ENCODE results near the gene TMEM190.

The TMEM190 gene

DNA sequence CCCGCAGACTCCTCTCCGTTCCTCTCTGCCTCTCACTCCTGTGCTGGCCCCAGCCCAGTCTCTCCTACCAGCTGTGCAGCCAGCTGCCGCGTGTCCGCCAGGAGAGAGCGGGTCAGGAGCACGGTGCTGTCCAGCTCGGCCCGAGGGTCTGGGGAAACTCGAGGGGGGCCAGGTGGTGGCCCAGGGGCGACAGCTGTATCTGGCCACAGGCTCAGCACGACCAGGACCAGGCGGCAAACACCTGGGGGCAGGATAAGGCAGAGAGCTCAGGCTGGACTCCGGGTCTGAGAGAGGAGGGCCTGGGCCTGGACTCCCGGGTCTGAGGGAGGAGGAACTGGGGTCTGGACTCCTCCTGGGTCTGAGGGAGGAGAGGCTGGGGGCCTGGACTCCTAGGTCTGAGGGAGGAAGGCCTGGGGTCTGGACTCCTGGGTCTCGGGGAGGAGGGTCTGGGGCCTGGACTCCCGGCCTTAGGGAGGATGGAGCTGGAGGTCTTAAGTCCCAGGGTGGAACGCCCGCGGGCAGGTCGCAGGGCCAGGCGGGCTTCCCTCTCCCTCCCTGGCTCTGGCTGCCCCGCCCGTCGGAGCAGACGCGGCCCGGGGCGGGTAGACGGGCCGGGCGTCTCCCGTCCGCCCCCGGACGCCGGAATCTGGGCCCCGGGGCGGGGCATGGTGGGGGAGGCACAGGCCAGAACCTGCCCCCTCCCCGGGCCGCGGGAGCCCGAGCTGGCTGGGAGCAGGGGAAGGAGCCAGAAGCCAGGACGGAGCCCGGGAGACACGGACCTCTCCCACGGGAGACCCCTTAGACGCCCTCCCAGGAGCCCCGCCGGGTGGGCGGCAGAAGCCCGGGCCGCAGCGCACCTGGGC is 7.7 kb upstream of the TMEM190 start:
- peak overlapping the region; percentile 74 for H3K18ac ChIP-seq (ENCODE audit: low read length)
- no CpG with 5 or more reads among the region's 54 CpGs for WGBS (ENCODE audit: extremely low coverage, insufficient coverage, insufficient read length)
- no peaks in the 10 kb centered on the region for H3K9me3 ChIP-seq (ENCODE audit: insufficient read depth, low read depth, low read length)
- peak overlapping the region; percentile 52 for H3K9ac ChIP-seq (ENCODE audit: low read length)
- H3K36me3 ChIP-seq (ENCODE audit: control insufficient read depth in 1 of 2, insufficient read depth in 2 of 2, low read length in 2 of 2), result peaks cover 21 to 25% of the 10 kb centered on the region in 2 experiments
- peak overlapping the region; percentile 62 for H3K14ac ChIP-seq (ENCODE audit: low read length)
- H3K27me3 ChIP-seq (ENCODE audit: insufficient read depth, low read length), result no peaks in the 10 kb centered on the region
- H2BK120ac ChIP-seq (ENCODE audit: insufficient read depth, low read length, poor library complexity), result peak overlapping the region; percentile 33
- peak in 1 of 2 donors; percentile 55 for DNase-seq
- peak overlapping the region; percentile 53 for H2BK12ac ChIP-seq (ENCODE audit: low read length)
- peak overlapping the region; percentile 67 for H4K8ac ChIP-seq (ENCODE audit: low read depth, low read length)
- H3K4me3 ChIP-seq (ENCODE audit: low read depth, low read length), result peak overlapping the region; percentile 70
- H3K79me2 ChIP-seq (ENCODE audit: control insufficient read depth, insufficient read depth, low read length, poor library complexity), result peaks cover 14% of the 10 kb centered on the region
- peak overlapping the region; percentile 0 for H3K4ac ChIP-seq (ENCODE audit: low read depth, low read length)
- H2BK5ac ChIP-seq (ENCODE audit: low read depth, low read length, poor library complexity), result peak overlapping the region; percentile 50
- H3K27ac ChIP-seq (ENCODE audit: low read depth, low read length), result peak overlapping the region; percentile 72
- peak overlapping the region; percentile 6 for H2AK5ac ChIP-seq (ENCODE audit: low read length)
- H4K12ac ChIP-seq (ENCODE audit: low read depth, low read length), result peak overlapping the region; percentile 0
- peak overlapping the region; percentile 32 for H2AFZ ChIP-seq (ENCODE audit: insufficient read depth, low read length, poor library complexity)
- H3K79me1 ChIP-seq (ENCODE audit: low read length), result peaks cover 39% of the 10 kb centered on the region
- peak overlapping the region; percentile 72 for H4K91ac ChIP-seq (ENCODE audit: low read depth, low read length)
- H3K23ac ChIP-seq (ENCODE audit: low read length), result no peak overlapping the region
- H3K4me2 ChIP-seq (ENCODE audit: low read length), result peak overlapping the region; percentile 60
- peaks cover 29 to 34% of the 10 kb centered on the region in 2 experiments for H3K4me1 ChIP-seq (ENCODE audit: control insufficient read depth in 1 of 2, insufficient read depth in 2 of 2, low read length in 2 of 2)

DNA sequence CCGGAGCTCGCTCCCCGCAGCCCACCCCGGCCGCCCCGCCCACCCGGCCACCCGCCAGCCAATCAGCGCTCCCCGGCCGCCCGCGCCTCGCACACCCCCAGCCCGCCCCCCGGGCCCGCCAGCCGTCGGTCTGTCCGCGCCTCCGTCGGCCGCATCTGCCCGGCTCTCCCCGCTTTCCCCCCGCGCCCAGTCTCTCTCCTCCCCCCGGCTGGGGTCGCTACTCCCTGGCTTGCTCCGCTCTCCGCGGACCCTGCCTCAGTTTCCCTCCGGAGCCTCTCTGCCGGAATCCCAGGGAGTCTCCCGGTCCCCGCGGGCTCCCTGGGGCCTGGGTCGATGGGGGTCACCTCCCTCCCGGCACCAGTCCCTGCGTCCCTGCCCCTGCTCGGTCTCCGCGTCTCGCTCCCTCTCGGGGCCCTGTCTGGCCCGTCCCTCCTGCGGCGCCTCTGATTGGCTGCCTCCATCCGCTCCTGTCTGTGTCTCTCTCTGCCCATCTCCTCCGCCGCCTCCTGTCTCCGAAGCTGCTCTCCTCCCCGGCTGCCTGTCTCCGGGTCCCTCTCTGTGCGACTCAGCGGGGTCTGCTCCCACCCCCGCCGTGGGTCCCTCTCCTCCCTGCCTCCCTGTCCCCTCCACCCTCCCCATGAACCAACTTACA is 6.8 kb upstream of the TMEM190 start:
- Histone ChIP-seq H4K12ac (ENCODE audit: low read depth, low read length) (peak overlapping the region; percentile 63), H3K18ac (ENCODE audit: low read length) (peak overlapping the region; percentile 96), H3K4me2 (ENCODE audit: low read length) (peak overlapping the region; percentile 70), H4K8ac (ENCODE audit: low read depth, low read length) (peak overlapping the region; percentile 64), H3K79me2 (ENCODE audit: control insufficient read depth, insufficient read depth, low read length, poor library complexity) (peaks cover 15% of the 10 kb centered on the region), H3K79me1 (ENCODE audit: low read length) (peaks cover 42% of the 10 kb centered on the region), H3K27me3 (ENCODE audit: insufficient read depth, low read length) (no peaks in the 10 kb centered on the region), H3K14ac (ENCODE audit: low read length) (peak overlapping the region; percentile 92), H2AFZ (ENCODE audit: insufficient read depth, low read length, poor library complexity) (peak overlapping the region; percentile 56), H2BK120ac (ENCODE audit: insufficient read depth, low read length, poor library complexity) (peak overlapping the region; percentile 89), H3K27ac (ENCODE audit: low read depth, low read length) (peak overlapping the region; percentile 91), H3K9ac (ENCODE audit: low read length) (peak overlapping the region; percentile 57), H3K9me3 (ENCODE audit: insufficient read depth, low read depth, low read length) (no peaks in the 10 kb centered on the region), H3K36me3 (ENCODE audit: control insufficient read depth in 1 of 2, insufficient read depth in 2 of 2, low read length in 2 of 2) (peaks cover 21 to 25% of the 10 kb centered on the region in 2 experiments), H3K4ac (ENCODE audit: low read depth, low read length) (peak overlapping the region; percentile 71), H3K23ac (ENCODE audit: low read length) (no peak overlapping the region), H4K91ac (ENCODE audit: low read depth, low read length) (peak overlapping the region; percentile 95), H2AK5ac (ENCODE audit: low read length) (peak overlapping the region; percentile 80), H3K4me1 (ENCODE audit: control insufficient read depth in 1 of 2, insufficient read depth in 2 of 2, low read length in 2 of 2) (peaks cover 35 to 41% of the 10 kb centered on the region in 2 experiments), H3K4me3 (ENCODE audit: low read depth, low read length) (peak overlapping the region; percentile 73), H2BK5ac (ENCODE audit: low read depth, low read length, poor library complexity) (peak overlapping the region; percentile 94), H2BK12ac (ENCODE audit: low read length) (peak overlapping the region; percentile 42)
- DNase-seq, result peak in 1 of 2 donors; percentile 51
- no CpG with 5 or more reads among the region's 59 CpGs for WGBS (ENCODE audit: extremely low coverage, insufficient coverage, insufficient read length)

DNA sequence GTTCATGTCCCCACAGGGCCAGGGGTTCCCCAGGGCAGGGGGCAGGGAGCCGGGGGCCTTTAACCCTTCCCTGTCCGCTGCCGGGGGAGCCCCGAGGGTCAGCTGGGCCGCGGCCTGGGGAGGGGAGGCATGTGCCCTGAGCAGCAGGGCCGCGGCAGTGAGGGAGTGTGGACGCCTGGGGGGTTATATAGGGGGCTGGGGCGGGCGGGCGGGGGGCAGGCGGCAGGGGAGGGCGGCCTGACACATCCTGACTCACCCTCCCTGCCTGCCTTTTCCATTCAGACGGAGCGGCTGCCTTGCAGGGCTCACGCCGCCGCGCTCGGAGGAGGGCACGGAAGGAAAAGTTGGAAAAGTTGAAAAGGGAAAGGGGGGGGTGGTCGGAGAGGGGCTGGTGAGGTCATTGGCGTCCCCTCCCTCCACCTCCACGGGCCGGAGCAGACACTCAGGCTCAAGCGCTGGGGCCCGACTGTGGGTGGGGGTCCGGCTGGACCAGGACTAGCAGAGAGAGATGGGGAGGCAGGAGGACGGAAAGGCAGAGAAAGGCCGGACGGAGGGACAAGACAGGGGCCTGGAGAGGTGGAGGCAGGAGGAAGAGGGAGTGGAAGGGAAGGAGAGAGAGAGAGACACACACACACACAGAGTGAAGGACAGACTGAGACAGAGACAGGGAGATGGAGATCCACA is 6.2 kb upstream of the TMEM190 start, which contains the start of gene IL11:
Gene IL11, minus strand, starts transcription at position 159 of the 684 bp plus-strand sequence. Its CDS starts 153 bp downstream, at position 6.
- H2BK12ac ChIP-seq (ENCODE audit: low read length), result peak within 1 kb of the TSS; percentile 72
- H3K36me3 ChIP-seq (ENCODE audit: control insufficient read depth in 1 of 2, insufficient read depth in 2 of 2, low read length in 2 of 2), result peaks cover 20 to 23% of the 10 kb centered on the region in 2 experiments
- peak within 1 kb of the TSS; percentile 56 for H2AFZ ChIP-seq (ENCODE audit: insufficient read depth, low read length, poor library complexity)
- peak within 1 kb of the TSS; percentile 57 for H3K9ac ChIP-seq (ENCODE audit: low read length)
- WGBS (ENCODE audit: extremely low coverage, insufficient coverage, insufficient read length), result no CpG with 5 or more reads among the region's 32 CpGs
- no peak for DNase-seq
- peak within 1 kb of the TSS; percentile 96 for H3K18ac ChIP-seq (ENCODE audit: low read length)
- H2AK5ac ChIP-seq (ENCODE audit: low read length), result peak within 1 kb of the TSS; percentile 93
- H3K4ac ChIP-seq (ENCODE audit: low read depth, low read length), result peak within 1 kb of the TSS; percentile 71
- no peaks in the 10 kb centered on the region for H3K27me3 ChIP-seq (ENCODE audit: insufficient read depth, low read length)
- H4K91ac ChIP-seq (ENCODE audit: low read depth, low read length), result peak within 1 kb of the TSS; percentile 95
- H3K4me1 ChIP-seq (ENCODE audit: control insufficient read depth in 1 of 2, insufficient read depth in 2 of 2, low read length in 2 of 2), result peaks cover 35 to 41% of the 10 kb centered on the region in 2 experiments
- H3K14ac ChIP-seq (ENCODE audit: low read length), result peak within 1 kb of the TSS; percentile 92
- H3K79me2 ChIP-seq (ENCODE audit: control insufficient read depth, insufficient read depth, low read length, poor library complexity), result peaks cover 15% of the 10 kb centered on the region
- peak within 1 kb of the TSS; percentile 88 for H4K8ac ChIP-seq (ENCODE audit: low read depth, low read length)
- H3K23ac ChIP-seq (ENCODE audit: low read length), result no peak within 1 kb of the TSS
- peak within 1 kb of the TSS; percentile 91 for H3K27ac ChIP-seq (ENCODE audit: low read depth, low read length)
- no peaks in the 10 kb centered on the region for H3K9me3 ChIP-seq (ENCODE audit: insufficient read depth, low read depth, low read length)
- peak within 1 kb of the TSS; percentile 63 for H4K12ac ChIP-seq (ENCODE audit: low read depth, low read length)
- H2BK5ac ChIP-seq (ENCODE audit: low read depth, low read length, poor library complexity), result peak within 1 kb of the TSS; percentile 94
- peaks cover 42% of the 10 kb centered on the region for H3K79me1 ChIP-seq (ENCODE audit: low read length)
- peak within 1 kb of the TSS; percentile 73 for H3K4me3 ChIP-seq (ENCODE audit: low read depth, low read length)
- peak within 1 kb of the TSS; percentile 89 for H2BK120ac ChIP-seq (ENCODE audit: insufficient read depth, low read length, poor library complexity)
- H3K4me2 ChIP-seq (ENCODE audit: low read length), result peak within 1 kb of the TSS; percentile 70
